Loucy (cell line): ENCODE measurements around the gene POLD3.

Experiments
- H2AFZ ChIP-seq: fragments of 200-600 bp; sonication (generic); 2 replicates; pipeline ENCODE4 v1.6.0; 2016; ENCODE audit warnings: antibody characterized with exemption, mild to moderate bottlenecking, low read length, moderate library complexity
- H3F3A ChIP-seq: fragments of 200-600 bp; 2 replicates; pipeline ENCODE4 v1.6.0; 2016; ENCODE audit warnings: antibody characterized with exemption, low read depth, mild to moderate bottlenecking
- H3K27me3 ChIP-seq: fragments of 200-600 bp; sonication (generic); 2 replicates; pipeline ENCODE4 v1.6.1; 2014; ENCODE audit warnings: low read length, mild to moderate bottlenecking; ENCODE audit not compliant: insufficient read depth, poor library complexity, severe bottlenecking
- H3K36me3 ChIP-seq: fragments of 200-600 bp; sonication (generic); 2 replicates; pipeline ENCODE4 v1.6.1; 2016; ENCODE audit warnings: low read length; ENCODE audit not compliant: insufficient read depth
- H3K4me1 ChIP-seq: fragments of 200-600 bp; sonication (generic); 2 replicates; pipeline ENCODE4 v1.5.1; 2014; ENCODE audit warnings: low read length, mild to moderate bottlenecking; ENCODE audit not compliant: insufficient read depth, poor library complexity, severe bottlenecking
- H3K4me2 ChIP-seq: fragments of 200-600 bp; sonication (generic); 2 replicates; pipeline ENCODE4 v1.6.0; 2014; ENCODE audit warnings: antibody characterized with exemption, low read length, low read depth, mild to moderate bottlenecking; ENCODE audit not compliant: poor library complexity, severe bottlenecking
- H3K4me3 ChIP-seq: fragments of 200-600 bp; sonication (generic); 2 replicates; pipeline ENCODE4 v1.5.1; 2014; ENCODE audit warnings: low read length, mild to moderate bottlenecking, mixed read lengths; ENCODE audit not compliant: poor library complexity, severe bottlenecking
- H3K79me2 ChIP-seq: fragments of 200-600 bp; sonication (generic); 2 replicates; pipeline ENCODE4 v1.6.1; 2014; ENCODE audit warnings: low read length; ENCODE audit not compliant: insufficient read depth
- H3K9ac ChIP-seq: fragments of 200-600 bp; sonication (generic); 2 replicates; pipeline ENCODE4 v1.6.0; 2014; ENCODE audit warnings: mild to moderate bottlenecking, low read depth, low read length, moderate library complexity; ENCODE audit not compliant: poor library complexity, severe bottlenecking
- H3K9me2 ChIP-seq: fragments of 200-600 bp; sonication (generic); replicated peaks from 2 replicates; pipeline ENCODE4 v1.6.1; 2016; ENCODE audit warnings: low read depth, low read length, mixed read lengths
- H3K9me3 ChIP-seq: fragments of 200-600 bp; sonication (generic); 2 replicates; pipeline ENCODE4 v1.6.1; 2014; ENCODE audit warnings: mild to moderate bottlenecking, antibody characterized with exemption, low read length, low read depth; ENCODE audit not compliant: insufficient read depth
- H4K20me1 ChIP-seq: fragments of 200-600 bp; sonication (generic); 2 replicates; pipeline ENCODE4 v1.6.0; 2014; ENCODE audit warnings: antibody characterized with exemption, low read length, mild to moderate bottlenecking; ENCODE audit not compliant: insufficient read depth, poor library complexity, severe bottlenecking
- EZH2phosphoT487 ChIP-seq: fragments of 200-600 bp; IDR thresholded peaks from 2 replicates; pipeline ENCODE4 v1.6.1; 2018; ENCODE audit warnings: antibody characterized with exemption, mild to moderate bottlenecking, moderate library complexity, borderline replicate concordance
- TF ChIP-seq, protein P1 (sequence below): fragments of 200-600 bp; sonication (generic); conservative IDR thresholded peaks from 2 replicates; pipeline ENCODE4 v1.5.1; 2014; ENCODE audit warnings: mild to moderate bottlenecking, antibody characterized with exemption, low read length

POLD3 gene

DNA sequence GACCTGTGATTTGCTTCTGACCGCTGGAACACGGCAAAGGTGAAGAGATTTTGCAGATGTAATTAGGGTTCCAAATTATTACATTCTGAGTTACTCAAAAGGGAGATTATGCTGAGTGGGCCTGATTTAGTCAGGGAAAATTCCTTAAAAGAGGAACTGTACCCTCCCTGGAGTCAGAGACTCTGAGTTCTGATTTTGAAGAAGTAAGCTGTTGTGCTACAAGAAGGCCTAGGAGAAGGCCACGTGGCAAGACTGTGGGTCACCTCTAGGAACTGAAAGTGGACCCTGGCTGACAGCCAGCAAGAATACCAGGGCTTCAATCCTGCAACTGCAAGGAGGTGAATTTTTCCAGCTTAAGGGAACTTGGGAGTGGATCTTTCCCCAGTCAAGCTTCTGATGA, 93.5 kb downstream of the POLD3 start:
- H4K20me1 ChIP-seq: no peaks in the 10 kb centered on the region
- no peaks in the 10 kb centered on the region for H3K9me3 ChIP-seq
- no peak overlapping the region for H3K4me3 ChIP-seq
- H3F3A ChIP-seq: no peaks in the 10 kb centered on the region
- H3K9me2 ChIP-seq: no peaks in the 10 kb centered on the region
- no peak overlapping the region for H2AFZ ChIP-seq
- no peaks in the 10 kb centered on the region for H3K4me1 ChIP-seq
- TF ChIP-seq, protein P1, sequence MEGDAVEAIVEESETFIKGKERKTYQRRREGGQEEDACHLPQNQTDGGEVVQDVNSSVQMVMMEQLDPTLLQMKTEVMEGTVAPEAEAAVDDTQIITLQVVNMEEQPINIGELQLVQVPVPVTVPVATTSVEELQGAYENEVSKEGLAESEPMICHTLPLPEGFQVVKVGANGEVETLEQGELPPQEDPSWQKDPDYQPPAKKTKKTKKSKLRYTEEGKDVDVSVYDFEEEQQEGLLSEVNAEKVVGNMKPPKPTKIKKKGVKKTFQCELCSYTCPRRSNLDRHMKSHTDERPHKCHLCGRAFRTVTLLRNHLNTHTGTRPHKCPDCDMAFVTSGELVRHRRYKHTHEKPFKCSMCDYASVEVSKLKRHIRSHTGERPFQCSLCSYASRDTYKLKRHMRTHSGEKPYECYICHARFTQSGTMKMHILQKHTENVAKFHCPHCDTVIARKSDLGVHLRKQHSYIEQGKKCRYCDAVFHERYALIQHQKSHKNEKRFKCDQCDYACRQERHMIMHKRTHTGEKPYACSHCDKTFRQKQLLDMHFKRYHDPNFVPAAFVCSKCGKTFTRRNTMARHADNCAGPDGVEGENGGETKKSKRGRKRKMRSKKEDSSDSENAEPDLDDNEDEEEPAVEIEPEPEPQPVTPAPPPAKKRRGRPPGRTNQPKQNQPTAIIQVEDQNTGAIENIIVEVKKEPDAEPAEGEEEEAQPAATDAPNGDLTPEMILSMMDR: no peak
- no peak for TF ChIP-seq EZH2phosphoT487
- no peaks in the 10 kb centered on the region for H3K27me3 ChIP-seq
- H3K9ac ChIP-seq: no peak overlapping the region
- no peak overlapping the region for H3K4me2 ChIP-seq
- H3K79me2 ChIP-seq: no peaks in the 10 kb centered on the region
- H3K36me3 ChIP-seq: no peaks in the 10 kb centered on the region

DNA sequence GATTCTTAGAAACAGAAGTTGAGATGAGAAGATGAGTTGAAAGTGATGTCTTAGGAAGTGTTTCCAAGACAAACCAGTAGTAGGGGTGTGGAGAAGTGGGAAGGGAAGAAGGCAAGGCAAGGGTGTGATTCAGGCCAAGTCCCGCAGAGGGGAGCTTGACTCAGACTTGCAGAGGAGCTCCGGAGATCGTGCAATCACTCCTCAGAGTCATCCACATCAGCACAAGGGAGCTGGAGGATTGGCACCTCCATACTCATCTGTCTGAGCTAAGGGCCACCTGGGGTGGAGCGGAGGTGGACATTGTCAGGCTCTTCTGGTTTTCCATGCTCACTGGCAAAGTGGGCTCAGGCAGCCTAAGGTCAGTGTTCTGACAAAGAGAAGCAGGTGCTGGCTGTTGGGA, 94.4 kb downstream of the POLD3 start:
- no peaks in the 10 kb centered on the region for H4K20me1 ChIP-seq
- no peak overlapping the region for H2AFZ ChIP-seq
- H3K79me2 ChIP-seq: no peaks in the 10 kb centered on the region
- no peak overlapping the region for H3K4me2 ChIP-seq
- no peaks in the 10 kb centered on the region for H3K9me3 ChIP-seq
- H3K9ac ChIP-seq: no peak overlapping the region
- no peaks in the 10 kb centered on the region for H3K9me2 ChIP-seq
- TF ChIP-seq EZH2phosphoT487: no peak
- TF ChIP-seq, protein P1: no peak
- peaks cover 6% of the 10 kb centered on the region for H3K4me1 ChIP-seq
- no peaks in the 10 kb centered on the region for H3K27me3 ChIP-seq
- no peak overlapping the region for H3K4me3 ChIP-seq
- H3F3A ChIP-seq: no peaks in the 10 kb centered on the region
- no peaks in the 10 kb centered on the region for H3K36me3 ChIP-seq

DNA sequence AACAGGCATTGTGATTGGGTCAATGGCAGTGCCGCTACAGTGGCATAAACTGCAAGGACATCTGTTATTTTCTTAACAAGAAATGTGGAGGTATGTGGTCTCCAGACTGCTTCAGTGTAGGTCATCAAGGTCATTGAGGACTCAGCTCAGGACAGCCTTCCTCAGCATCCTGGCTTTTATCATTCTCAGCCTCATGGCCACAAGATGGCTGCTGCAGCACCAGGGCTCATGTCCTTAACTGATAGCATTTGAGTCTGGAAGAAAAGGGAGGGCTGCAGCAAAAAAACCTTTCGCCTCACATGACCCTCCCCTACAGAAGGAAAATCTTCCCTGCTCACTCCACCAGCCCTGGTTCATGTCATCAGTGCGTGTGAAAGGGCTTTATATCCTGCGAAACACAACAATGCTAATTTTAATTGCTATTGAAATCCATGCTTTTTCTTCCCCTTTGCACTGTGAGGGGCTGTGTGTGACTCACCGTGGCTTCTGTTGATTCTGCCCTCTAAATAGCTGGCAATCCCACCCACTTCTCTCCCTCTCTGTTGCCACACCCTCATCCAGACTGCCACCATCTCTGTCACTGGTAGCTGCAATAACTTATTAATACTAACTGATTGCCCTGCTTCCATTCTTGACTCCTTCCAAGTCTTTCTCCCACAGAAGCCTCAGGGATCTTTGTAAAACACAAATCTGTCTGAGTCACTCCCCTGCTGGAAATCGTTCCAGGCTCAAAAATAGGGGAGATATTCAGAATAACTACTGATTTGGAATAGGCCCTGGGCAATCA, 95.0 kb downstream of the POLD3 start:
- Histone ChIP-seq H2AFZ (no peak overlapping the region), H3K36me3 (no peaks in the 10 kb centered on the region), H3F3A (no peaks in the 10 kb centered on the region), H3K79me2 (no peaks in the 10 kb centered on the region), H3K9me3 (no peaks in the 10 kb centered on the region), H3K9me2 (no peaks in the 10 kb centered on the region), H3K27me3 (no peaks in the 10 kb centered on the region), H3K4me3 (no peak overlapping the region), H4K20me1 (no peaks in the 10 kb centered on the region), H3K9ac (no peak overlapping the region), H3K4me1 (peaks cover 10% of the 10 kb centered on the region), H3K4me2 (no peak overlapping the region)
- TF ChIP-seq EZH2phosphoT487: no peak
- TF ChIP-seq, protein P1: no peak
